LNCAP (cell line): ENCODE data around the gene ZNF441.

Experiments
- TF ChIP-seq, protein P1 (sequence below): fragments of 450-650 bp; IDR thresholded peaks from 2 replicates; pipeline ENCODE4 v1.5.1; 2017; ENCODE audit warnings: mild to moderate bottlenecking

Gene ZNF441

DNA sequence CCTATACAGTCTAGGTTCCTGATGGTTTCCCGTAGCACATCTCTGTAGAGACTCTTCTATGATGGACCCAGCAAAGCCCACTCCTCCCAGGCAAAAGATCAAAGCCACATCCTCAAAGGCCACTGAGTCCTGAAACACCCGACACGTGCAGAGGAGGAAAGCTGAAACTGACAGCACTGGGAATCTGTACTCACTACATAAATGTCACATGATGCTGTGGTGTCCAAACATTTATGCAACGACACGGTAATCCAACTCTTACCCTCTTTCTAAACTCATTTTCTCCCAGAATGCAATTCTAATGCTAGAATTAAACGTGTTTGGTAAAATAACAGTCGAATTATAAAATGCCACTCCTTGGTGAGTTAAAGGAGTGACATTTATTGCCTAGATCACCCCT, 7.0 kb upstream of the ZNF441 start:
- TF ChIP-seq, protein P1, sequence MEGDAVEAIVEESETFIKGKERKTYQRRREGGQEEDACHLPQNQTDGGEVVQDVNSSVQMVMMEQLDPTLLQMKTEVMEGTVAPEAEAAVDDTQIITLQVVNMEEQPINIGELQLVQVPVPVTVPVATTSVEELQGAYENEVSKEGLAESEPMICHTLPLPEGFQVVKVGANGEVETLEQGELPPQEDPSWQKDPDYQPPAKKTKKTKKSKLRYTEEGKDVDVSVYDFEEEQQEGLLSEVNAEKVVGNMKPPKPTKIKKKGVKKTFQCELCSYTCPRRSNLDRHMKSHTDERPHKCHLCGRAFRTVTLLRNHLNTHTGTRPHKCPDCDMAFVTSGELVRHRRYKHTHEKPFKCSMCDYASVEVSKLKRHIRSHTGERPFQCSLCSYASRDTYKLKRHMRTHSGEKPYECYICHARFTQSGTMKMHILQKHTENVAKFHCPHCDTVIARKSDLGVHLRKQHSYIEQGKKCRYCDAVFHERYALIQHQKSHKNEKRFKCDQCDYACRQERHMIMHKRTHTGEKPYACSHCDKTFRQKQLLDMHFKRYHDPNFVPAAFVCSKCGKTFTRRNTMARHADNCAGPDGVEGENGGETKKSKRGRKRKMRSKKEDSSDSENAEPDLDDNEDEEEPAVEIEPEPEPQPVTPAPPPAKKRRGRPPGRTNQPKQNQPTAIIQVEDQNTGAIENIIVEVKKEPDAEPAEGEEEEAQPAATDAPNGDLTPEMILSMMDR, result no peak

DNA sequence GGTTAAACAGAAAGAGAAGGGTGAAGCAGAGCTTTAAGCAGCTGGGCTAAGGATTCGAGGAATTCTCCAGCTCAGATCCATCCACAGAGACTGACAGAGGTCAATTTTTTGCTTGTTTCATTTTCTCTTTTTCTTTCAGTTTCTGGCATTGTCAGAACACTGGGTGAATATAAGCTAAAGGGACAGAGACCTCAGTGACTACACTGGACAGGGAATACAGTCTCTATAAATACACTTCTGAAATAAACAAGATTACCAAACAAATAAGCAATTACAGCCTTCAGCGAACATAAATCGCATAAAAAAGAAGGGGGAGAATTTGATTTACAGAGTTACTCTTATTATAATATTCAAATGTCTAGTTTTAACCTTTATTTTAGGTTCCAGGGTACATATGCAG, 3.7 kb upstream of the ZNF441 start:
- TF ChIP-seq, protein P1, result no peak

DNA sequence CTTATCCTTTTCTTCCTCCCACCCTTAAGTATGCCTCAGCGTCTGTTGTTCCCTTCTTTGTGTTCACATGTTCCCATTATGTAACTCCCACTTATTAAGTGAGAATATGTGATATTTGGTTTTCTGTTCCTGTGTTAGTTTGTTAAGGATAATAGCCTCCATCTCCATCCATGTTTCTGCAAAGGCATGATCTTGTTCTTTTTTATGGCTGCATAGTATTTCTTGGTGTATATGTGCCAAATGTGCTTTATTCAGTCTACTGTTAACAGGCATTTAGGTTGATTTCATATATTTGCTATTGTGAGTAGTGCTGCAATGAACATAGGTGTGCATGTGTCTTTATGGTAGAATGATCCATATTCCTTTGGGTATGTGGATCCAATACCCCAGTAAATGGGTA, 3.2 kb upstream of the ZNF441 start:
- TF ChIP-seq, protein P1, result no peak

DNA sequence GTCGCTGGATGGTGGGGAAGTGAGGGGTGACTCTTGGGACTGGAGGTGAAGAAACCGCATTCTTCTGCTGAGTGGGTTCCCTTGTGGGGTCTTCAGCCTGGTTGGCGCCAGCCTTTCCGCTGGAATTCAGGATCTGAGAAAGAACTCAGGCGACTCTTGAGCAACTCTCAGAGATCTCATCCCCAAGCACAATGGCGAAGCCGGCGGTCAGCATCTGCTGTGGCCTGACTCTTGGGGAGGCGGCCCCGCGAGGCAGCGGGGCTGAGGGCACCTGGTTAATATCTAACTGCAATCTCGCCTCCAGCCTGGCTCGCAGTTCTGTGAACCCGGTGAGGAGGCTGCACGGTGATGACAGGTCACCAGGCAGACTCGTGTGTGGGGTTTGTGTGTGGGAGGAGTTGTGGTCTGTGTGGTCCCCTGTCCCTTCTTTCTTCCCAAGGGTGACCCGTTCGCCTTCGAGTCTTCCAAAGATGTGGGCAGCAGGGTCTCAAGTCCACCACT, 883 bp downstream of the ZNF441 start:
- TF ChIP-seq, protein P1, result no peak

DNA sequence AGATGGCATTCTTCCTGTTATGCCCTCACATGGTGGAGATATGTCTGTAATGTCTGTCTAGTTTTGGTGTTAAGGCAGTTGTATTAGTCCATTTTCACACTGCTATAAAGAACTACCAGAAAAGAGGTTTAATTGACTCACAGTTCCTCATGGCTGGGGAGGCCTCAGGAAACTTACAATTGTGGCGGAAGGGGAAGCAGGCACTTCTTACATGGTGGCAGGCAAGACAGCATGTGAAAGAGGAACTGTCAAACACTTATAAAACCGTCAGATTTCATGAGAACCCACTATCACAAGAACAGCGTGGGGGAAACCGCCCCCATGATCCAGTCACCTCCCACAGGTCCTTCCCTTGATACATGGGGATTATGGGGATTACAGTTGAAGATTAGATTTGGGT, 3.2 kb downstream of the ZNF441 start:
- TF ChIP-seq, protein P1, result no peak

DNA sequence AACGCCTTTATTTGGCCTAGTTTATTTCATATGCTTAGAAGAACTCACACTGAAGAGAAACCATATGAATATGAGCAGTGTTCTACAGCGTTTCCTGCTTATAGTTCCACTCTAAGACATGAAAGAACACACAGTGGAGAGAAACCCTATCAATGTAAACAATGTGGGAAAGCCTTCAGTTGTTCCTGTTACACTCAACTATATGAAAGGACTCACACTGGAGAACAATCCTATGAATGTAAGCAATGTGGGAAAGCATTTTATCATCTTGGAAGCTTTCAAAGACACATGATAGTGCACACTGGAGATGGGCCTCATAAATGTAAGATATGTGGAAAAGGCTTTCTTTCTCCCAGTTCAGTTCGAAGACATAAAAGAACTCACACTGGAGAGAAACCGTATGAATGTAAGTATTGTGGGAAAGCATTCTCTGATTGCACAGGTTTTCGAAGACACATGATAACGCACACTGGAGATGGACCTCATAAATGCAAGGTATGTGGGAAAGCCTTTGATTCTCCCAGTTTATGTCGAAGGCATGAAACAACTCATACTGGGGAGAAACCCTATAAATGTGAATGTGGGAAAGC, 13.7 kb downstream of the ZNF441 start:
- TF ChIP-seq, protein P1, result no peak

DNA sequence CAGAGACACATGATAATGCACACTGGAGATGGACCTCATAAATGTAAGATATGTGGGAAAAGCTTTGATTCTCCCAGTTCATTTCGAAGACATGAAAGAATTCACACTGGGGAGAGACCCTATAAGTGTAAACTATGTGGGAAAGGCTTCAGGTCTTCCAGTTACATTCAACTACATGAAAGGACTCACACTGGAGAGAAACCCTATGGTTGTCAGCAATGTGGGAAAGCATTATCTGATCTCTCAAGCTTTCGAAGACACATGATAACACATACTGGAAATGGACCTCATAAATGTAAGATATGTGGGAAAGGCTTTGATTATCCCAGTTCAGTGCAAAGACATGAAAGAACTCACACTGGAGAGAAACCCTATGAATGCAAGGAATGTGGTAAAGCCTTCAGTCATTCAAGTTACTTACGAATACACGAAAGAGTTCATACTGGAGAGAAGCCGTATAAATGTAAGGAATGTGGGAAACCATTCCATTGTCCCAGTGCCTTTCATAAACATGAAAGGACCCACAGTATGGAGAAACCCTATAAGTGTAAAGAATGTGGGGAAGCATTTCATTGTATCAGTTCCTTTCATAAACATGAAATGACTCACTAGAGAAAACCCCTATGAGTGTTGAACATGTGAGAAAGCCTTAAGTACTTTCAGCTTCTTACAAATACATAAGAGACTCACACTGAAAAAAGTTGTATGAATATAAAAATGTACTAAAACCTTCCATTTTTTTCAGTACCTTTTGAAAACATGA, 14.7 kb downstream of the ZNF441 start:
- TF ChIP-seq, protein P1, result no peak
